Fibroblast of mammary gland (primary cell): ENCODE measurements around the gene LRP10.
A peak's percentile ranks its signal among the peaks of the same experiment; 100 is the strongest.

Experiments
- DNase-seq: peaks from one replicate; pipeline ENCODE4 v3.0.0-alpha.2; 2010; ENCODE audit warnings: low read depth
- H3K4me3 ChIP-seq: 2 replicates; pipeline ENCODE4 v1.5.1; 2011; ENCODE audit warnings: low read depth, mild to moderate bottlenecking, low read length, moderate library complexity; ENCODE audit not compliant: control insufficient read depth
- TF ChIP-seq, protein P1 (sequence below): conservative IDR thresholded peaks from 2 replicates; pipeline ENCODE4 v1.5.1; 2011; ENCODE audit warnings: low read depth, low read length, inconsistent platforms; ENCODE audit not compliant: control insufficient read depth, insufficient read depth

LRP10 gene

GRCh38 chr14:22886500-22887259 lies 15.1 kb downstream of the LRP10 start:
- peak; percentile 47 for DNase-seq
- TF ChIP-seq, protein P1, sequence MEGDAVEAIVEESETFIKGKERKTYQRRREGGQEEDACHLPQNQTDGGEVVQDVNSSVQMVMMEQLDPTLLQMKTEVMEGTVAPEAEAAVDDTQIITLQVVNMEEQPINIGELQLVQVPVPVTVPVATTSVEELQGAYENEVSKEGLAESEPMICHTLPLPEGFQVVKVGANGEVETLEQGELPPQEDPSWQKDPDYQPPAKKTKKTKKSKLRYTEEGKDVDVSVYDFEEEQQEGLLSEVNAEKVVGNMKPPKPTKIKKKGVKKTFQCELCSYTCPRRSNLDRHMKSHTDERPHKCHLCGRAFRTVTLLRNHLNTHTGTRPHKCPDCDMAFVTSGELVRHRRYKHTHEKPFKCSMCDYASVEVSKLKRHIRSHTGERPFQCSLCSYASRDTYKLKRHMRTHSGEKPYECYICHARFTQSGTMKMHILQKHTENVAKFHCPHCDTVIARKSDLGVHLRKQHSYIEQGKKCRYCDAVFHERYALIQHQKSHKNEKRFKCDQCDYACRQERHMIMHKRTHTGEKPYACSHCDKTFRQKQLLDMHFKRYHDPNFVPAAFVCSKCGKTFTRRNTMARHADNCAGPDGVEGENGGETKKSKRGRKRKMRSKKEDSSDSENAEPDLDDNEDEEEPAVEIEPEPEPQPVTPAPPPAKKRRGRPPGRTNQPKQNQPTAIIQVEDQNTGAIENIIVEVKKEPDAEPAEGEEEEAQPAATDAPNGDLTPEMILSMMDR = no peak

GRCh38 chr14:22887260-22887989 lies 15.9 kb downstream of the LRP10 start:
- peak overlapping the region; percentile 34 for H3K4me3 ChIP-seq
- DNase-seq = peak; percentile 65
- TF ChIP-seq, protein P1 = no peak

More at GRCh38 chr14:22886500-22887259, 15.1 kb downstream of the LRP10 start:
- peak overlapping the region; percentile 34 for H3K4me3 ChIP-seq

DNA sequence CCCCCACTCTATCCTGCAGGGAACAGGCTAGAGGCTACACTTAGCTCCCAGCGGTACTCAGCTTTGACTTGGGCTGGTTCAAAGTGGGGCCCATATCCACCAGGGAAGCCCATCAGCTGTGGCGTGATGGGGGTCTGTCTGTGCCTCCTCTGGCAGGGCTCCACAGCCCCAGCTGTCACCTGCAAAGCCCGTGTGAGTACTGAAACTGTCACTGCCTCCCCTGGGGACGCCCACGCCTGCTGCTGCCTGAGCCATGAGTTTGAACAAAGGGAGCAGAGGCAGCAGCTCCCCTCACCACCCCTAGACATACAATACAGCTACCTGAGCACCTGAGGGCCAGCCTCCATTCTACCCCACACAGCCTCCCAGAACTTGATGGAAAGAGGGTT lies 16.4 kb downstream of the LRP10 start:
- TF ChIP-seq, protein P1 = no peak
- no peak overlapping the region for H3K4me3 ChIP-seq
- no peak for DNase-seq

- no peak overlapping the region for H3K4me3 ChIP-seq
- TF ChIP-seq, protein P1 = no peak
- no peak for DNase-seq
Measured at GRCh38 chr14:22888662-22889061, 17.1 kb downstream of the LRP10 start.

DNA sequence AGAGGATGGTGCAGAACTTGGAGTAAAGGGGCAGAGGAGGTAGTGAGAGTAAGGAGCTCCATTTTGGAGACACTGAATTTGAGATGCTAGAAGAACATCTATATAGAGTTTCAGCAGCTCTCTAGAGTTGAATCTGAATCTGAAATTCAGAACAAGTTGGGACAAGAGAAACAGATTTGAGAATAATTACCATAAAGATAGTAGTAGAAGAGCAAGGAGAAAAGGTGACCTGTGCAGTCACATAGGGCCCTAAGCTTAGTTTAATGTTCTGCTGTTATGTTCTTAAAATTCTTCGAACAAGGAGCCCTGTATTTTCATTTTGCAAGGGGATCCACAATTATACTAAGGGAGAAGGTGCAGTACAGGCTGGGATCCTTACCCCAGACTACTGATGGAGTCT lies 18.9 kb downstream of the LRP10 start:
- TF ChIP-seq, protein P1 = no peak
- no peak for DNase-seq
- H3K4me3 ChIP-seq = no peak overlapping the region

GRCh38 chr14:22892488-22892887 lies 20.9 kb downstream of the LRP10 start:
- TF ChIP-seq, protein P1 = no peak
- no peak overlapping the region for H3K4me3 ChIP-seq
- no peak for DNase-seq
